K562 (cell line): ENCODE data around the gene HS3ST1. TPM values are rescaled to one million over a fixed set of nuclear protein-coding genes. Genes with fewer than 3 reads are reported as not detected.

ENCODE experiments used
- ATAC-seq: fragments of 200-7000 bp; cut with Tn5 transposase; 3 replicates; pipeline ENCODE4 v1.9.1; 2020; ENCODE audit warnings: moderate library complexity
- BruUV-seq: library from RNA; stranded (reverse); fragments of 400-500 nt; replicated peaks from 2 replicates; lab custom pipeline; 2021; lab: Mats Ljungman, UMichigan
- CTCF ChIA-PET: fragments of 300-600 bp; formaldehyde crosslinking; extraction: SDS; loops from one replicate; lab custom pipeline; 2021; ENCODE audit warnings: low intra/inter-chr PET ratio; lab: Yijun Ruan, JAX
- POLR2A ChIA-PET: fragments of 300-600, 350-650 bp; sonication (Branson Sonifier 250); formaldehyde crosslinking; extraction: SDS; loops from one replicate; lab custom pipeline; 2021; ENCODE audit warnings: antibody characterized with exemption, inconsistent platforms; lab: Yijun Ruan, JAX
- DNase-seq, 4 experiments: peaks; one replicate each; pipeline versions ENCODE4 v3.0.0 to v3.0.0-alpha.2; 2011 to 2018; ENCODE audit warnings: low spot score in 3 of 4, mixed read lengths in 3 of 4; ENCODE audit errors: extremely low read depth in 1 of 4
- FAIRE-seq: peaks from 2 replicates; lab custom pipeline; 2011; peaks lifted over from hg19 to GRCh38; lab: Jason Lieb, UNC
- H2AFZ ChIP-seq: 2 replicates; pipeline ENCODE4 v1.6.0; 2011; ENCODE audit warnings: low read depth, low read length, control low read depth, inconsistent platforms
- H3K27ac ChIP-seq: fragments of 200-600 bp; 3 replicates; pipeline ENCODE4 v1.8.0; 2011; ENCODE audit warnings: low read depth, mild to moderate bottlenecking, control low read depth, inconsistent platforms, low read length, moderate library complexity, mixed read lengths; ENCODE audit errors: extremely low read depth
- H3K27me3 ChIP-seq, 2 experiments: fragments of 300-600 bp in 1 of 2; 2 replicates in 1 of 2; 3 replicates in 1 of 2; pipeline versions ENCODE4 v1.6.0 to v1.8.0; 2011; ENCODE audit warnings: inconsistent platforms in 2 of 2, low read length in 2 of 2, mild to moderate bottlenecking in 1 of 2, mixed read lengths in 1 of 2, moderate library complexity in 1 of 2; ENCODE audit not compliant: control insufficient read depth in 2 of 2, insufficient read depth in 2 of 2
- H3K36me3 ChIP-seq: fragments of 300-600 bp; 3 replicates; pipeline ENCODE4 v1.8.0; 2011; ENCODE audit warnings: mild to moderate bottlenecking, low read length, inconsistent platforms; ENCODE audit not compliant: control insufficient read depth, insufficient read depth
- H3K4me1 ChIP-seq, 2 experiments: fragments of 200-600 bp in 1 of 2; replicated peaks in 1 of 2; 2 replicates in 1 of 2; 3 replicates in 1 of 2; pipeline versions ENCODE4 v1.5.1 to v1.8.0; 2011; ENCODE audit warnings: inconsistent platforms in 2 of 2, low read length in 2 of 2, mild to moderate bottlenecking in 1 of 2, mixed read lengths in 1 of 2, moderate library complexity in 1 of 2; ENCODE audit not compliant: control insufficient read depth in 2 of 2, insufficient read depth in 2 of 2
- H3K4me2 ChIP-seq: 2 replicates; pipeline ENCODE4 v1.6.1; 2011; ENCODE audit warnings: low read length, control low read depth, inconsistent platforms, mixed read lengths; ENCODE audit not compliant: insufficient read depth
- H3K4me3 ChIP-seq: fragments of 200-600 bp; sonication (generic), shearing (Covaris generic); 2 replicates; pipeline ENCODE4 v1.5.1; 2016; ENCODE audit warnings: control low read depth, inconsistent platforms
- H3K79me2 ChIP-seq: fragments of 200-600 bp; 3 replicates; pipeline ENCODE4 v1.8.0; 2011; ENCODE audit warnings: low read length, inconsistent platforms; ENCODE audit not compliant: control insufficient read depth, insufficient read depth
- H3K9ac ChIP-seq, 2 experiments: 2 replicates each; pipeline versions ENCODE4 v1.6.0 to v1.6.1; 2011; ENCODE audit warnings: low read depth in 2 of 2, low read length in 2 of 2, control low read depth in 1 of 2, inconsistent platforms in 1 of 2, mild to moderate bottlenecking in 1 of 2, mixed read lengths in 1 of 2; ENCODE audit not compliant: insufficient read depth in 1 of 2
- H3K9me1 ChIP-seq: one replicate; pipeline ENCODE4 v1.6.0; 2011; ENCODE audit warnings: inconsistent platforms, mild to moderate bottlenecking, low read length, moderate library complexity; ENCODE audit not compliant: control insufficient read depth, insufficient read depth
- H3K9me3 ChIP-seq: replicated peaks from 2 replicates; pipeline ENCODE4 v1.5.1; 2011; ENCODE audit warnings: low read depth, low read length, inconsistent platforms; ENCODE audit not compliant: control insufficient read depth, insufficient read depth
- H4K20me1 ChIP-seq: replicated peaks from 2 replicates; pipeline ENCODE4 v1.6.1; 2011; ENCODE audit warnings: low read length, inconsistent platforms, mixed read lengths; ENCODE audit not compliant: control insufficient read depth, insufficient read depth
- CBFA2T3 ChIP-seq: fragments of 450-650 bp; IDR thresholded peaks from 2 replicates; pipeline ENCODE4 v1.6.1; 2017
- ETS2 ChIP-seq: IDR thresholded peaks from 2 replicates; pipeline ENCODE4 v1.6.1; 2016; ENCODE audit warnings: borderline replicate concordance, missing genetic modification characterization, mild to moderate bottlenecking, moderate library complexity, missing compliant biosample characterization; ENCODE audit not compliant: poor library complexity, severe bottlenecking
- FOXA1 ChIP-seq: fragments of 450-650 bp; IDR thresholded peaks from 2 replicates; pipeline ENCODE4 v1.6.1; 2016; ENCODE audit warnings: mild to moderate bottlenecking, borderline replicate concordance
- HNRNPL ChIP-seq: fragments of 200-400 bp; formaldehyde crosslinking; IDR thresholded peaks from 2 replicates; pipeline ENCODE4 v1.6.1; 2017; ENCODE audit warnings: low read depth, mild to moderate bottlenecking, low read length
- HSF4 ChIP-seq: fragments of 250-450 bp; sonication (Bioruptor Pico); IDR thresholded peaks from 2 replicates; pipeline ENCODE4 v2.1.2; 2022; ENCODE audit warnings: mild to moderate bottlenecking, moderate library complexity, borderline replicate concordance
- KLF6 ChIP-seq: fragments of 250-450 bp; sonication (Bioruptor Pico); IDR thresholded peaks from 2 replicates; pipeline ENCODE4 v1.4.0; 2020; ENCODE audit warnings: mild to moderate bottlenecking, moderate library complexity, borderline replicate concordance
- MIER1 ChIP-seq: fragments of 450-650 bp; IDR thresholded peaks from 2 replicates; pipeline ENCODE4 v1.6.1; 2016; ENCODE audit warnings: antibody characterized with exemption, mild to moderate bottlenecking, low read depth
- NCOA4 ChIP-seq: fragments of 450-650 bp; IDR thresholded peaks from 2 replicates; pipeline ENCODE4 v1.6.1; 2018; ENCODE audit warnings: mild to moderate bottlenecking; ENCODE audit not compliant: partially characterized antibody
- PRMT5 ChIP-seq: sonication (generic); formaldehyde crosslinking; IDR thresholded peaks from 2 replicates; pipeline ENCODE4 v1.5.0; 2020; ENCODE audit warnings: missing genetic modification reagents
- RBM34 ChIP-seq: fragments of 200-400 bp; formaldehyde crosslinking; IDR thresholded peaks from 2 replicates; pipeline ENCODE4 v1.6.1; 2018; ENCODE audit warnings: low read length, borderline replicate concordance; ENCODE audit not compliant: insufficient read depth
- RCOR1 ChIP-seq, 2 experiments: IDR thresholded peaks; 2 replicates each; pipeline ENCODE4 v1.6.1; 2012; ENCODE audit warnings: low read depth in 2 of 2, low read length in 2 of 2, borderline replicate concordance in 1 of 2, improper control_type of control experiment in 1 of 2
- TBP ChIP-seq: optimal IDR thresholded peaks from 2 replicates; pipeline ENCODE3; 2011; ENCODE audit warnings: low read depth, low read length, improper control_type of control experiment
- ZC3H4 ChIP-seq: sonication (generic); formaldehyde crosslinking; IDR thresholded peaks from 2 replicates; pipeline ENCODE4 v1.9.0; 2021; ENCODE audit warnings: missing genetic modification reagents, borderline replicate concordance
- ZC3H8 ChIP-seq: fragments of 450-650 bp; IDR thresholded peaks from 2 replicates; pipeline ENCODE4 v1.6.1; 2017
- ZNF766 ChIP-seq: fragments of 200-800 bp; sonication (Bioruptor generic); conservative IDR thresholded peaks from 2 replicates; pipeline ENCODE4 v1.6.1; 2016; ENCODE audit warnings: missing genetic modification characterization, missing compliant biosample characterization
- ZNF785 ChIP-seq: fragments of 250-450 bp; sonication (Bioruptor Pico); IDR thresholded peaks from 2 replicates; pipeline ENCODE4 v1.4.0; 2020; ENCODE audit warnings: mild to moderate bottlenecking
- WGBS: fragments of 100-300 bp; shearing (Covaris generic); methylation state at CpG from one replicate; pipeline ENCODE4 v1.1.6; 2016; ENCODE audit warnings: low coverage, mixed read lengths; ENCODE audit not compliant: insufficient coverage; ENCODE audit errors: missing lambda C conversion rate; 5-methylcytosine and 5-hydroxymethylcytosine counted together
- in situ Hi-C: fragments of 300-500 bp; cut with MboI; formaldehyde crosslinking; loops from 4 replicates; pipeline ENCODE4 v1.15.0; 2018; ENCODE audit warnings: inconsistent platforms, mixed read lengths
- intact Hi-C: fragments of 100-400 bp; cut with micrococcal nuclease; formaldehyde crosslinking; loops from 2 replicates; pipeline ENCODE4 v1.14.2; 2022
- polyA plus RNA-seq, 8 experiments: library from polyadenylated mRNA; depleted of rRNA in 4 of 8; stranded (reverse) in 5 of 8; unstranded in 3 of 8; fragments of >200 nt; fragmentation: Nextera tagmentation in 2 of 8; fragmentation: Illumina TruSeq in 1 of 8; extraction: Ambion mirVana in 2 of 8; extraction: Trizol in 1 of 8; gene quantifications; 2 replicates each; pipeline versions ENCODE4 v1.2.1 to v1.2.3, GENCODE V29; 2011 to 2014; ENCODE audit warnings: inconsistent platforms in 1 of 8, missing spikeins in 1 of 8
- total RNA-seq, 7 experiments: library from RNA; depleted of rRNA in 6 of 7; stranded (reverse); fragments of >200 nt in 6 of 7; fragmentation: Illumina TruSeq in 2 of 7; extraction: Trizol in 2 of 7; gene quantifications; 2 replicates each; pipeline versions ENCODE4 v1.2.1 to v1.2.3, GENCODE V29; 2011 to 2021; ENCODE audit warnings: low replicate concordance in 1 of 7
- TF ChIP-seq, protein P1 (sequence below): fragments of 200-800 bp; sonication (Bioruptor generic); IDR thresholded peaks from 2 replicates; pipeline ENCODE4 v1.6.1; 2017; ENCODE audit warnings: missing genetic modification characterization, missing compliant biosample characterization
- TF ChIP-seq, protein P2 (sequence below): fragments of 250-450 bp; sonication (Bioruptor Pico); IDR thresholded peaks from 2 replicates; pipeline ENCODE4 v1.4.0; 2020; ENCODE audit warnings: mild to moderate bottlenecking

Gene HS3ST1
- total and polyA plus RNA-seq, 9 of the 15 experiments (the other 6 are each of a cell fraction or from before 2014, with no cell fraction given), result 0.02 TPM; not detected in 8

DNA sequence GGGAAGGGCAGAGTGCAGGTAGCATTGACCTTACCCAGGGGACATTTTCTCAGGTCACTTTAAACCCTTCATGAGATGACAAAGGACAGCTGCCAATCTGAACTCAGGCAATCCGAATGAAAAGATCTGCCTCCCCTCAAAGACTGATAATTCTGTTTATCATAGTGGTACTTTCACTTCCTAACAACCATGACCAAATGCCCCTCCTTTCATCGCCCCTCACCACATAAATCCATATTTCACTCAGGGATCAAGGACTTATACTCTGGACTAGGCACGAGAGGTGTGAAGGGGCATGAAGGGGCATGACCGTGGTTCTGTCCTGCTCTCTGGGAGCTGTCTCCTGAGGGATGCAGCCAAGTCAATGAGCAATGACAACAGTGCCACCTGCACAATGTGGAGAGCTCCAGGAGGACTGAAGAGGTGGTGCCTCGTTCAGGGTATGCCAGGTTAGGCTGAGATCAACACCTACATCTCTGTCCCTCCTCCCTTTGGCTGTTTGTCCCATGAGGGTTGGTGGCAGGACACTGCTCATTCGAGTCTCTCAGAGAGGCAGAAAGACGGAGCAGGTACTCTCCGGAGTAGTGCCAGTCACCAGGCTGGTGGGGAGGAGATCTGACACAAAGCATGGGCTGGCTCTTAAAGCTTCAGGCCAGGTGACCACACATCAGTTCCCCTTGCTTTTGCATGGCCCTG is 12.5 kb downstream of the HS3ST1 start:
- Histone ChIP-seq H2AFZ (no peak overlapping the region), H3K27ac (no peak overlapping the region), H3K4me1 (no peaks in the 10 kb centered on the region), H3K9ac (no peak overlapping the region), H3K79me2 (no peaks in the 10 kb centered on the region), H3K4me2 (no peak overlapping the region), H3K27me3 (no peaks in the 10 kb centered on the region), H3K4me3 (no peak overlapping the region), H3K36me3 (no peaks in the 10 kb centered on the region), H3K9me3 (no peaks in the 10 kb centered on the region), H4K20me1 (no peaks in the 10 kb centered on the region), H3K9me1 (no peaks in the 10 kb centered on the region)
- TF ChIP-seq FOXA1, result no peak
- TF ChIP-seq, protein P1, sequence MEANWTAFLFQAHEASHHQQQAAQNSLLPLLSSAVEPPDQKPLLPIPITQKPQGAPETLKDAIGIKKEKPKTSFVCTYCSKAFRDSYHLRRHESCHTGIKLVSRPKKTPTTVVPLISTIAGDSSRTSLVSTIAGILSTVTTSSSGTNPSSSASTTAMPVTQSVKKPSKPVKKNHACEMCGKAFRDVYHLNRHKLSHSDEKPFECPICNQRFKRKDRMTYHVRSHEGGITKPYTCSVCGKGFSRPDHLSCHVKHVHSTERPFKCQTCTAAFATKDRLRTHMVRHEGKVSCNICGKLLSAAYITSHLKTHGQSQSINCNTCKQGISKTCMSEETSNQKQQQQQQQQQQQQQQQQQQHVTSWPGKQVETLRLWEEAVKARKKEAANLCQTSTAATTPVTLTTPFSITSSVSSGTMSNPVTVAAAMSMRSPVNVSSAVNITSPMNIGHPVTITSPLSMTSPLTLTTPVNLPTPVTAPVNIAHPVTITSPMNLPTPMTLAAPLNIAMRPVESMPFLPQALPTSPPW (CRISPR knock-in tag), result no peak
- TF ChIP-seq MIER1, result no peak
- TF ChIP-seq ZC3H4 (CRISPR knock-in tag), result no peak
- no peak for TF ChIP-seq ZNF766 (CRISPR knock-in tag)
- TF ChIP-seq HSF4 (CRISPR knock-in tag), result no peak
- no peak for TF ChIP-seq ZNF785
- no peak for TF ChIP-seq TBP
- no peak for TF ChIP-seq KLF6 (CRISPR knock-in tag)
- no peak for TF ChIP-seq HNRNPL
- no peak for TF ChIP-seq ZC3H8
- TF ChIP-seq RBM34, result no peak
- TF ChIP-seq RCOR1 (IDR thresholded peaks at IDR 0.05; ENCODE audit: borderline replicate concordance in 1 of 2, low read depth in 2 of 2, low read length in 2 of 2), result no peak
- TF ChIP-seq, protein P2, sequence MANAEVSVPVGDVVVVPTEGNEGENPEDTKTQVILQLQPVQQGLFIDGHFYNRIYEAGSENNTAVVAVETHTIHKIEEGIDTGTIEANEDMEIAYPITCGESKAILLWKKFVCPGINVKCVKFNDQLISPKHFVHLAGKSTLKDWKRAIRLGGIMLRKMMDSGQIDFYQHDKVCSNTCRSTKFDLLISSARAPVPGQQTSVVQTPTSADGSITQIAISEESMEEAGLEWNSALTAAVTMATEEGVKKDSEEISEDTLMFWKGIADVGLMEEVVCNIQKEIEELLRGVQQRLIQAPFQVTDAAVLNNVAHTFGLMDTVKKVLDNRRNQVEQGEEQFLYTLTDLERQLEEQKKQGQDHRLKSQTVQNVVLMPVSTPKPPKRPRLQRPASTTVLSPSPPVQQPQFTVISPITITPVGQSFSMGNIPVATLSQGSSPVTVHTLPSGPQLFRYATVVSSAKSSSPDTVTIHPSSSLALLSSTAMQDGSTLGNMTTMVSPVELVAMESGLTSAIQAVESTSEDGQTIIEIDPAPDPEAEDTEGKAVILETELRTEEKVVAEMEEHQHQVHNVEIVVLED (CRISPR knock-in tag), result no peak
- TF ChIP-seq ETS2 (tag), result no peak
- no peak for TF ChIP-seq PRMT5 (CRISPR knock-in tag)
- no peak for TF ChIP-seq NCOA4
- no peak for TF ChIP-seq CBFA2T3
- ATAC-seq (no peak), FAIRE-seq (no peak), DNase-seq (no peak)
- WGBS, result 3% methylated on average over 8 of the region's 8 CpGs
- POLR2A ChIA-PET, result no interaction called here
- no TSS peak for BruUV-seq
- intact Hi-C loops, result no loop called here
- in situ Hi-C loops, result loop anchor here (25.0 kb wide), 2 partner anchors 829 to 1254 kb away; no protein-coding TSS in a partner anchor
- CTCF ChIA-PET, result no interaction called here
